HG02970 (cell line): ENCODE results near the gene ZNF750.

Experiments
- ATAC-seq: cut with Tn5 transposase; IDR thresholded peaks from one replicate; pipeline ENCODE4 v1.9.1; 2021; ENCODE audit warnings: mild to moderate bottlenecking, moderate library complexity, moderate number of reproducible peaks; ENCODE audit not compliant: unreplicated experiment, low FRiP score

Gene ZNF750

DNA sequence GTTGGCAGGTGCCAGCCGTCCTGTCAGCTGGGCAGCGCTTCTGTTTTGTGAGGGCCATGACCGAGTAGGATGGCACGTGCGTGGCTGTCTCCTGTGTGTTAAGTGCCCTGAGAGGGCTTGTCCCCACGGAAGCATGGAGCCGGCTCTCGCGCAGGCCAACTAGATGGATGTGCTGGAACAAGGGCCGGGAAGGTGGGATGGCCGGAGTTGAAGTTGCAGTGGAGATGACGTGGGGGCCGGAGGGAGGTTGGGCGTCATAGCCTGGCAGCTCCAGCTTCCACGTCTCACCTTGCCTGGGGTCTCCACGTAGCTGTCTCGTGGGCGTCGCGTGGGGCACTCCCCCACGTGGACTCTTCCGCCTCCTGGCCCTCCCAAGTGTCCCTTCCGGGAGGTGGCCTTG, 60.3 kb downstream of the ZNF750 start:
- no peak for ATAC-seq
